HCT116 (cell line): Measurements from ENCODE around the gene DOCK1. TPM values are rescaled to one million over a fixed set of nuclear protein-coding genes. Genes with fewer than 3 reads are reported as not detected.

Source experiments
- ATAC-seq: fragments of 200-7000 bp; cut with Tn5 transposase; 2 replicates; pipeline ENCODE4 v1.9.1; 2020; ENCODE audit warnings: mild to moderate bottlenecking, moderate library complexity
- BruUV-seq: library from RNA; stranded (reverse); fragments of 400-500 nt; replicated peaks from 2 replicates; lab custom pipeline; 2021; lab: Mats Ljungman, UMichigan
- CTCF ChIA-PET: fragments of 300-600 bp; sonication (Branson Sonifier 250); formaldehyde crosslinking; loops from one replicate; lab custom pipeline; 2021; ENCODE audit warnings: antibody characterized with exemption; lab: Charles Lee
- POLR2A ChIA-PET: fragments of 300-600, 350-600 bp; sonication (Branson Sonifier 250); formaldehyde crosslinking; loops from one replicate; lab custom pipeline; 2021; ENCODE audit warnings: antibody characterized with exemption; lab: Charles Lee
- RAD21 ChIA-PET, 2 experiments: fragments of 300-600 bp; sonication (Branson Sonifier 250); formaldehyde crosslinking; loops; one replicate each; lab custom pipeline; 2023; ENCODE audit warnings: low total read pairs in 2 of 2; ENCODE audit not compliant: uncharacterized antibody in 2 of 2, unreplicated experiment in 2 of 2, low non-redundant PET in 1 of 2; lab: Charles Lee
- DNase-seq: peaks from one replicate; pipeline ENCODE4 v3.0.0-alpha.2; 2010; ENCODE audit warnings: low read depth, low spot score
- H2AFZ ChIP-seq: fragments of 200-600 bp; shearing (Covaris generic), sonication (generic); 2 replicates; pipeline ENCODE4 v1.6.1; 2017; ENCODE audit warnings: low read depth, mixed run types, mixed read lengths, antibody characterized with exemption, low read length; ENCODE audit not compliant: poor library complexity, severe bottlenecking
- H3K27ac ChIP-seq: 2 replicates; pipeline ENCODE4 v1.5.1; 2012; ENCODE audit warnings: low read depth, low read length
- H3K27me3 ChIP-seq: fragments of 200-600 bp; sonication (generic); 2 replicates; pipeline ENCODE4 v1.6.1; 2016; ENCODE audit warnings: mixed run types, low read length, mixed read lengths; ENCODE audit not compliant: insufficient read depth
- H3K36me3 ChIP-seq, 2 experiments: fragments of 200-500 bp in 1 of 2; fragments of 200-600 bp in 1 of 2; sonication (Bioruptor generic) in 1 of 2; sonication (generic) in 1 of 2; 2 replicates each; pipeline versions ENCODE4 v1.5.1 to v1.6.1; 2014 to 2016; ENCODE audit warnings: low read length in 2 of 2, inconsistent platforms in 1 of 2, mixed read lengths in 1 of 2, mixed run types in 1 of 2; ENCODE audit not compliant: insufficient read depth in 2 of 2, control insufficient read depth in 1 of 2
- H3K4me1 ChIP-seq, 2 experiments: fragments of 200-600 bp in 1 of 2; sonication (generic) in 1 of 2; 2 replicates each; pipeline versions ENCODE4 v1.5.1 to v1.6.1; 2012 to 2017; ENCODE audit warnings: low read length in 2 of 2, inconsistent platforms in 1 of 2, mild to moderate bottlenecking in 1 of 2, mixed read lengths in 1 of 2, mixed run types in 1 of 2, moderate library complexity in 1 of 2; ENCODE audit not compliant: insufficient read depth in 2 of 2, control insufficient read depth in 1 of 2
- H3K4me2 ChIP-seq: fragments of 200-600 bp; sonication (generic); 2 replicates; pipeline ENCODE4 v1.6.1; 2017; ENCODE audit warnings: mixed run types, low read length, mixed read lengths
- H3K4me3 ChIP-seq, 2 experiments: fragments of 200-600 bp in 1 of 2; sonication (generic) in 1 of 2; replicated peaks in 1 of 2; 2 replicates each; pipeline ENCODE4 v1.5.1; 2011 to 2016; ENCODE audit warnings: low read length in 2 of 2, control low read depth in 1 of 2, low read depth in 1 of 2, mild to moderate bottlenecking in 1 of 2, mixed read lengths in 1 of 2, mixed run types in 1 of 2
- H3K79me2 ChIP-seq: fragments of 200-600 bp; sonication (generic); 2 replicates; pipeline ENCODE4 v1.6.1; 2017; ENCODE audit warnings: mild to moderate bottlenecking, mixed run types, low read length, moderate library complexity, mixed read lengths; ENCODE audit not compliant: insufficient read depth
- H3K9ac ChIP-seq: fragments of 200-600 bp; sonication (generic); 2 replicates; pipeline ENCODE4 v1.6.1; 2016; ENCODE audit warnings: low read length, mixed read lengths
- H3K9me2 ChIP-seq: fragments of 200-600 bp; sonication (generic), shearing (Covaris generic); 2 replicates; pipeline ENCODE4 v1.6.1; 2017; ENCODE audit warnings: mixed run types, mild to moderate bottlenecking, moderate library complexity; ENCODE audit not compliant: insufficient read depth
- H3K9me3 ChIP-seq, 2 experiments: fragments of 200-500 bp in 1 of 2; fragments of 200-600 bp in 1 of 2; sonication (Bioruptor generic) in 1 of 2; sonication (generic) in 1 of 2; 2 replicates each; pipeline ENCODE4 v1.6.1; 2014 to 2017; ENCODE audit warnings: low read length in 2 of 2, mixed read lengths in 2 of 2, inconsistent platforms in 1 of 2, low read depth in 1 of 2, mild to moderate bottlenecking in 1 of 2, mixed run types in 1 of 2, moderate library complexity in 1 of 2; ENCODE audit not compliant: control insufficient read depth in 1 of 2, insufficient read depth in 1 of 2
- H4K20me1 ChIP-seq: fragments of 200-600 bp; sonication (generic), shearing (Covaris generic); 2 replicates; pipeline ENCODE4 v1.6.1; 2017; ENCODE audit warnings: mixed run types, mild to moderate bottlenecking, moderate library complexity; ENCODE audit not compliant: insufficient read depth
- ATF3 ChIP-seq: IDR thresholded peaks from 2 replicates; pipeline ENCODE4 v1.6.1; 2012
- CBX3 ChIP-seq: IDR thresholded peaks from 2 replicates; pipeline ENCODE4 v1.6.1; 2012; ENCODE audit warnings: low read depth
- CEBPB ChIP-seq: IDR thresholded peaks from 2 replicates; pipeline ENCODE4 v1.6.1; 2012; ENCODE audit warnings: low read depth
- CTCF ChIP-seq, 3 experiments: fragments of 200-600 bp in 1 of 3; sonication (generic) in 1 of 3; IDR thresholded peaks in 2 of 3; conservative IDR thresholded peaks in 1 of 3; 2 replicates each; pipeline ENCODE4 v1.5.1; 2012 to 2017; ENCODE audit warnings: low read depth in 2 of 3, low read length in 2 of 3, antibody characterized with exemption in 1 of 3, borderline replicate concordance in 1 of 3, control low read depth in 1 of 3, mild to moderate bottlenecking in 1 of 3, mixed read lengths in 1 of 3, mixed run types in 1 of 3, moderate library complexity in 1 of 3; ENCODE audit not compliant: insufficient read depth in 1 of 3
- EGR1 ChIP-seq: IDR thresholded peaks from 2 replicates; pipeline ENCODE4 v1.6.1; 2012; ENCODE audit warnings: low read depth
- ELF1 ChIP-seq: IDR thresholded peaks from 2 replicates; pipeline ENCODE4 v1.6.1; 2012; ENCODE audit warnings: low read depth, borderline replicate concordance
- EZH2 ChIP-seq: fragments of 200-600 bp; sonication (generic); IDR thresholded peaks from 2 replicates; pipeline ENCODE4 v1.6.1; 2017; ENCODE audit warnings: antibody characterized with exemption, mixed run types
- FOSL1 ChIP-seq: IDR thresholded peaks from 2 replicates; pipeline ENCODE4 v1.6.1; 2012; ENCODE audit warnings: low read depth
- JUND ChIP-seq: IDR thresholded peaks from 2 replicates; pipeline ENCODE4 v1.6.1; 2012
- MAX ChIP-seq: IDR thresholded peaks from 2 replicates; pipeline ENCODE4 v1.6.1; 2012
- POLR2A ChIP-seq: IDR thresholded peaks from 2 replicates; pipeline ENCODE4 v1.7.0; 2011; ENCODE audit warnings: borderline replicate concordance; ENCODE audit not compliant: insufficient read depth, insufficient read length; ENCODE audit errors: extremely low read depth
- POLR2AphosphoS5 ChIP-seq: IDR thresholded peaks from 2 replicates; pipeline ENCODE4 v1.6.1; 2011; ENCODE audit warnings: mild to moderate bottlenecking, low read depth, low read length, moderate library complexity
- RAD21 ChIP-seq: IDR thresholded peaks from 2 replicates; pipeline ENCODE4 v1.6.1; 2012; ENCODE audit warnings: low read depth, mild to moderate bottlenecking
- REST ChIP-seq: IDR thresholded peaks from 2 replicates; pipeline ENCODE4 v1.6.1; 2012; ENCODE audit warnings: low read depth
- SIN3A ChIP-seq: IDR thresholded peaks from 2 replicates; pipeline ENCODE4 v1.6.1; 2012; ENCODE audit warnings: low read depth
- SP1 ChIP-seq: IDR thresholded peaks from 2 replicates; pipeline ENCODE4 v1.6.1; 2012; ENCODE audit warnings: low read depth
- SRF ChIP-seq: IDR thresholded peaks from 2 replicates; pipeline ENCODE4 v1.6.1; 2012; ENCODE audit warnings: low read depth
- ZBTB33 ChIP-seq: IDR thresholded peaks from 2 replicates; pipeline ENCODE4 v1.6.1; 2011; ENCODE audit warnings: mild to moderate bottlenecking, low read length, moderate library complexity; ENCODE audit not compliant: insufficient replicate concordance; ENCODE audit errors: extremely low read depth
- ZNF274 ChIP-seq: fragments of 200-500 bp; sonication (Bioruptor generic); IDR thresholded peaks from 2 replicates; pipeline ENCODE4 v1.6.1; 2014; ENCODE audit warnings: mild to moderate bottlenecking, low read depth, low read length, inconsistent platforms
- intact Hi-C: fragments of 100-400 bp; cut with micrococcal nuclease; formaldehyde crosslinking; loops from 2 replicates; pipeline ENCODE4 v1.10.0; 2022
- total RNA-seq: library from RNA; stranded (reverse); gene quantifications from one replicate; pipeline ENCODE4 v1.2.1, GENCODE V29; 2021; ENCODE audit not compliant: unreplicated experiment

Gene DOCK1
- total RNA-seq, 1 experiment from 2014 or later, result 46.5 TPM

GRCh38 chr10:127068485-127068884 lies 163.3 kb downstream of the DOCK1 start (continued):
- TF ChIP-seq JUND (no peak), FOSL1 (no peak), ELF1 (no peak), EGR1 (no peak), EZH2 (no peak), CEBPB (no peak), SIN3A (no peak)

GRCh38 chr10:127069436-127069835 lies 164.2 kb downstream of the DOCK1 start:
- H3K27me3 ChIP-seq, result no peaks in the 10 kb centered on the region
- no peak overlapping the region for H3K4me3 ChIP-seq
- H3K79me2 ChIP-seq, result no peaks in the 10 kb centered on the region
- TF ChIP-seq SRF, result no peak
- no peak for TF ChIP-seq POLR2A
- TF ChIP-seq CTCF (IDR thresholded peaks at IDR 0.05 in 2 of 3, conservative IDR thresholded peaks at IDR 0.05 in 1 of 3; ENCODE audit: borderline replicate concordance in 1 of 3, insufficient read depth in 1 of 3, low read depth in 2 of 3, low read length in 2 of 3), result no peak
- TF ChIP-seq EGR1, result no peak
- no peak for TF ChIP-seq ELF1
- no peak for TF ChIP-seq JUND
- TF ChIP-seq RAD21, result no peak
- no peak for TF ChIP-seq REST
- TF ChIP-seq ZNF274, result no peak
- no peak for TF ChIP-seq ZBTB33
- no peak for TF ChIP-seq MAX
- no peak for TF ChIP-seq EZH2
- no peak for TF ChIP-seq ATF3
- no peak for TF ChIP-seq POLR2AphosphoS5
- TF ChIP-seq SP1, result no peak
- no peak for TF ChIP-seq CBX3
- TF ChIP-seq, all 23 proteins: peak for 0
- RAD21 ChIA-PET, result no interaction called here
- ATAC-seq (no peak), DNase-seq (no peak)
- H3K9ac ChIP-seq, result no peak overlapping the region
- H3K9me2 ChIP-seq, result no peaks in the 10 kb centered on the region
- no TSS peak for BruUV-seq
- no peak overlapping the region for H2AFZ ChIP-seq
- POLR2A ChIA-PET, result no interaction called here
- no peaks in the 10 kb centered on the region for H3K9me3 ChIP-seq
- intact Hi-C loops, result no loop called here
- H4K20me1 ChIP-seq, result no peaks in the 10 kb centered on the region
- H3K27ac ChIP-seq, result no peak overlapping the region
- CTCF ChIA-PET, result no interaction called here
- H3K36me3 ChIP-seq, result no peaks in the 10 kb centered on the region
- no peaks in the 10 kb centered on the region for H3K4me1 ChIP-seq
- no peak overlapping the region for H3K4me2 ChIP-seq
